Measurements from ENCODE around the gene C12orf50.

The C12orf50 gene

GRCh38 chr12:87931812-87932211 lies 97.4 kb downstream of the C12orf50 start:
- no peak overlapping the region for H3K9ac ChIP-seq (ENCODE audit: low read length)
- H3K36me3 ChIP-seq (ENCODE audit: control insufficient read depth, insufficient read depth, low read length) = no peaks in the 10 kb centered on the region
- no peaks in the 10 kb centered on the region for H3K27me3 ChIP-seq (ENCODE audit: control insufficient read depth, insufficient read depth, low read length)
- no peaks in the 10 kb centered on the region for H3K4me1 ChIP-seq (ENCODE audit: control insufficient read depth, insufficient read depth, low read length)
- no peak overlapping the region for H3K4me3 ChIP-seq (ENCODE audit: low read length)
- H3K27ac ChIP-seq (ENCODE audit: low read depth, low read length) = no peak overlapping the region

GRCh38 chr12:87930627-87931026 lies 98.6 kb downstream of the C12orf50 start:
- no peak overlapping the region for H3K4me3 ChIP-seq (ENCODE audit: low read length)

More at GRCh38 chr12:87930627-87931026, 98.6 kb downstream of the C12orf50 start:
- no peaks in the 10 kb centered on the region for H3K36me3 ChIP-seq (ENCODE audit: control insufficient read depth, insufficient read depth, low read length)
- no peaks in the 10 kb centered on the region for H3K27me3 ChIP-seq (ENCODE audit: control insufficient read depth, insufficient read depth, low read length)
- H3K9ac ChIP-seq (ENCODE audit: low read length) = no peak overlapping the region
- no peak overlapping the region for H3K27ac ChIP-seq (ENCODE audit: low read depth, low read length)
- H3K4me1 ChIP-seq (ENCODE audit: control insufficient read depth, insufficient read depth, low read length) = no peaks in the 10 kb centered on the region

Data from rectal smooth muscle tissue (tissue), 1 donor.